ENCODE data around the gene NGRN.

Gene NGRN

DNA sequence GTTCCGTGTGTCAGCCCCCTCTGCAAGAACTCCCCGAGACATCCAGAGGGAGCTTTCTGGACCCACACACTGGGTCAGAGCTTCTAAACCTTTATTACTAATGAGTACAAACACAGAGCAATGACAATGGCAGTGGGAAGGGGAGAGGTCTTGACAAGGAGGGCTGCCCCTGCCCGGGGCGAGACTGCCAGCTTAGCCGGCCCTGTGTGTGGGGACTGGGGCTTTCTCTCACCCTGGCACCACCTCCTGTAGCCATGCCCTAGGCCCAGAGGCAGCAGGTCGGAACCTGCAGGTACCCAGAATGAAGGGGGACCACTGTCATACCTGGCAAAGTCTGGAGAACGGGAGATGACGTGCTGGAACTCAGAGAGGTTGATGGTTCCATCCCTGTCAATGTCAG lies 34.9 kb upstream of the NGRN start:
- Histone ChIP-seq H3K9me3 (ENCODE audit: control insufficient read depth, low read length) (no peaks in the 10 kb centered on the region), H3K27ac (no peak overlapping the region), H3K27me3 (ENCODE audit: control insufficient read depth, insufficient read depth, low read length) (no peaks in the 10 kb centered on the region), H3K9ac (no peak overlapping the region), H3K4me2 (ENCODE audit: low read length) (no peak overlapping the region), H3K36me3 (ENCODE audit: control insufficient read depth, insufficient read depth, low read length) (no peaks in the 10 kb centered on the region), H3K4me1 (peaks cover 9% of the 10 kb centered on the region), H2AFZ (no peak overlapping the region), H3K79me2 (no peaks in the 10 kb centered on the region), H3K4me3 (ENCODE audit: low read depth, low read length) (no peak overlapping the region)
- TF ChIP-seq CTCF (IDR thresholded peaks at IDR 0.05) = no peak

- no peak overlapping the region for H3K4me3 ChIP-seq (ENCODE audit: low read depth, low read length)
- H3K79me2 ChIP-seq = no peaks in the 10 kb centered on the region
- H3K9ac ChIP-seq = no peak overlapping the region
- H3K27ac ChIP-seq = no peak overlapping the region
- no peak overlapping the region for H2AFZ ChIP-seq
- H3K4me1 ChIP-seq = peaks cover 9% of the 10 kb centered on the region
- H3K27me3 ChIP-seq (ENCODE audit: control insufficient read depth, insufficient read depth, low read length) = no peaks in the 10 kb centered on the region
- TF ChIP-seq CTCF (IDR thresholded peaks at IDR 0.05) = no peak
- H3K36me3 ChIP-seq (ENCODE audit: control insufficient read depth, insufficient read depth, low read length) = no peaks in the 10 kb centered on the region
- H3K9me3 ChIP-seq (ENCODE audit: control insufficient read depth, low read length) = no peaks in the 10 kb centered on the region
- no peak overlapping the region for H3K4me2 ChIP-seq (ENCODE audit: low read length)
Measured at GRCh38 chr15:90231028-90232017, 34.1 kb upstream of the NGRN start.

DNA sequence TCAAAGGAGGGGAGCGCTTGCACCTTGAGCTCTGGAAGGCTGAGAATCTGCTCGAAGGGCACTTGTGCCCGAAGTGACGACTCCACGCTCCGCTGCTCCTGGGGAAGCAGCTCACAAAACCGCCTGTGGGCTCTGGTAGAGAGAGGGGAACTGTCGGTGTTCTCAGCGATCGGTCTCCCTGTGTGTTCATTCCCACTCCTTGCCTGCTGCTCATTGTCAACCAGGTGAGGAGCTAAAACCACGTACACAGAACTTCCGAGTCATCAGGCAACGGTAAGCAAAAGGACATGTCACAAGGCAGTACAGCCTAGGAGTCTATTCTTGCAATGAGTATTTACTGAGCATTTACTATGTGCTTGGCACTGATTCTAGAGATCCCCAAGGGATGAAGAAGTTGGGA lies 33.3 kb upstream of the NGRN start:
- H3K36me3 ChIP-seq (ENCODE audit: control insufficient read depth, insufficient read depth, low read length) = no peaks in the 10 kb centered on the region

GRCh38 chr15:90232941-90233386 lies 32.5 kb upstream of the NGRN start:
- H2AFZ ChIP-seq = no peak overlapping the region
- no peak overlapping the region for H3K9ac ChIP-seq
- H3K27me3 ChIP-seq (ENCODE audit: control insufficient read depth, insufficient read depth, low read length) = no peaks in the 10 kb centered on the region
- peak overlapping the region; percentile 78 for H3K4me3 ChIP-seq (ENCODE audit: low read depth, low read length)
- H3K4me1 ChIP-seq = peaks cover 9% of the 10 kb centered on the region
- H3K79me2 ChIP-seq = no peaks in the 10 kb centered on the region
- H3K36me3 ChIP-seq (ENCODE audit: control insufficient read depth, insufficient read depth, low read length) = no peaks in the 10 kb centered on the region
- TF ChIP-seq CTCF (IDR thresholded peaks at IDR 0.05) = peak; percentile 44
- peak overlapping the region; percentile 84 for H3K27ac ChIP-seq
- H3K4me2 ChIP-seq (ENCODE audit: low read length) = peak overlapping the region; percentile 86
- no peaks in the 10 kb centered on the region for H3K9me3 ChIP-seq (ENCODE audit: control insufficient read depth, low read length)

More for the DNA sequence above, 33.3 kb upstream of the NGRN start:
- Histone ChIP-seq H3K4me2 (ENCODE audit: low read length) (no peak overlapping the region), H3K9ac (no peak overlapping the region), H3K27me3 (ENCODE audit: control insufficient read depth, insufficient read depth, low read length) (no peaks in the 10 kb centered on the region), H3K27ac (no peak overlapping the region), H3K9me3 (ENCODE audit: control insufficient read depth, low read length) (no peaks in the 10 kb centered on the region), H3K79me2 (no peaks in the 10 kb centered on the region), H3K4me1 (peaks cover 9% of the 10 kb centered on the region), H2AFZ (no peak overlapping the region), H3K4me3 (ENCODE audit: low read depth, low read length) (no peak overlapping the region)
- no peak for TF ChIP-seq CTCF (IDR thresholded peaks at IDR 0.05)
